Measurements from ENCODE around the gene CD2AP.
"Not testable (repeated sequence)": the region's sequence is repeated elsewhere in the genome, so short reads cannot be mapped to it uniquely, and the experiment has no call there.

The CD2AP gene

DNA sequence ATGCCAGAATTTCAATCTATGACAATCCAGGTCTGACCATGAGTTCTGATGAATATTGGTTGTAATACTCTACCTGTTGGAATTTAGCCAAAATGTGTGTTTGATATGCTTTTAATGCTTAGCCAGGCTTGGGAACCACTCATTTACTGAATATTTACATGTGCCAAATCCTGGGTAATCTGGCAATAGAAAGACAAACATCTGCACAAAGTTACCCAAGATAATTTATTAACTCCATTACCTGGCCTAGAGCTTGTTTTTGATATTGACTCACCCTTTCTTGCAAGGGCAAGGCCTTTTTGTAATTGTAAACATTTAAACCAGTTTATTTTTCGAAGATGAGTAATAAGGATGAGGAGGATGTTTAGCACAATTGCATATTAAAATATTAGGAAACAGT, 13.5 kb upstream of the CD2AP start:
- DNase-seq (ENCODE audit: low read depth), result no peak

DNA sequence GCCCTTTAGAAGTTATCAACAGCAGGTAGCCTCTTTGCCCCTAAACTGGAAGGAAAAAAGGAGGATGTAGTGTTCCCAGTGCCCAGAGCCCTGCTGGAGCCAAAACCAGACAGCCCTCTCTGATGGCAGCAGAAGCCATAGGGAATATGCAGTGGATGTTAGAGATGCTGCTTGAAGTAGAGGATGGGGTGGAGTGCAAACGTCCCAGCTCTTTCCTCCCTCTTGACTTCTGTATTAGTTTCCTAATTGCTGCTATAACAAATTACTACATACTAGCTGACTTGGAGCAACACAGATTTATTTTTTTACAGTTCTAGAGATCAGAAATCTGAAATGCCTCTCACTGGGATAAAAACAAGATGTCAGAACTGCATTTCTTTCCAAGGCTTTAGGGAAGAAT, 12.5 kb upstream of the CD2AP start:
- no peak for DNase-seq (ENCODE audit: low read depth)

DNA sequence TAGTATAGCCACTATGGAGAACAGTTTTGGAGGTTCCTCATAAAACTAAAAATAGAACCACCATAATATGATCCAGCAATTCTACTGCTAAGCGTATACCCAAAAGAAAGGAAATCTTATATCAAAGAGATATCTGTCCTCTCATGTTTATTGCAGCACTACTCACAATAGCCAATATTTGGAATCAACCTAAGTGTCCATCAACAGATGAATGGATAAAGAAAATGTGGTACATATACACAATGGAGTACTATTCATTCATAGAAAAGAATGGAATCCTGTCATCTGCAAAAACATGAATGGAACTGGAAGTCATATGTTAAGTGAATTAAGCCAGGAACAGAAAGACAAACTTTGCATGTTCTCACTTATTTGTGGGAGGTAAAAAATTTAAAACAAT, 5.7 kb upstream of the CD2AP start:
- DNase-seq (ENCODE audit: low read depth), result no peak

DNA sequence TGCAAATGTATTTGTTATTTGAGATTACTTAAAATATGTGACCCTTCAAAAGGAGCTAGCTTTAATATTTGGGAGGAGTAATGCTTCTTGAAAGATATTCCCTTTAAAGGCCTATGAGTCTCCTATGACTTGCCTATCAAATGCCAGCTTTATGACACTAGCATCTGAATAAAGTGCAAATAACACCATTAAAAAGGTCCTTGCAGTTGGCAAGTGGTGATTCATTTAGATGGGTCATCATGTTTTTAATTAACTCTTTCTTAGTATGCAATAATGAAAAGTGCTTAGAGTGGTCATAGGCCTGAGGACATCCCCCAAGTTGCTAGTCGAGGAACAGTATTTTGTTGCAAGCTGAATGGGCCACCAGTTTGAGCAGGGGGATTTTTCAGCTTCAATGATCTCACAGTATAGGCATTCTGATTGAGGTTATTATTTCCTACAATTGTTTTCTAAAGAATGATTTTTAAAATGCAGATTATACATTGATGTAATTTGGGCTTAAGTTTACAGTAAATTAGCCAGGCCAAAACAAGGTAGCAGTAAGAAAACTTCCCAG, 3.7 kb upstream of the CD2AP start:
- DNase-seq (ENCODE audit: low read depth), result no peak

DNA sequence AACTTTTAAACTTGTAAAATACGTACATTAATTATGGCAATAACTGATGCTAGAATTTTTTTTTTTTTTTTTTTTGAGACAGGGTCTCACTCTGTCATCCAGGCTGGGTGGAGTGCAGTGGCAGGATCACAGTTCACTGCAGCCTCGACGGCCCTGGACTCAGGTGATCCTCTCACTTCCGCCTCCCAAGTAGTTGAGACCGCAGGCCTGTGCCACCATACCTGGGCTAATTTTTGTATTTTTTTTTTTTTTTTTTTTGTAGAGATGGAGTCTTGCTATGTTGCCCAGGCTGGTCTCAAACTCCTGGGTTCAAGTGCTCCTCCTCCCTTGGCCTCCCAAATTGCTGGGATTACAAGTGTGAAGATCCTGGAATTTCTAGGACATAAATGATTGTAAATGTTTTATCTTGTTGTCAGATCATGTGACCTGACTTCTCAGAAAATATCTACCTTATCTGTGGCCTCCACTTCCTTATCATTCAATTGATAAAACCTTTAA, 2.2 kb upstream of the CD2AP start:
- DNase-seq (ENCODE audit: low read depth), result no peak

DNA sequence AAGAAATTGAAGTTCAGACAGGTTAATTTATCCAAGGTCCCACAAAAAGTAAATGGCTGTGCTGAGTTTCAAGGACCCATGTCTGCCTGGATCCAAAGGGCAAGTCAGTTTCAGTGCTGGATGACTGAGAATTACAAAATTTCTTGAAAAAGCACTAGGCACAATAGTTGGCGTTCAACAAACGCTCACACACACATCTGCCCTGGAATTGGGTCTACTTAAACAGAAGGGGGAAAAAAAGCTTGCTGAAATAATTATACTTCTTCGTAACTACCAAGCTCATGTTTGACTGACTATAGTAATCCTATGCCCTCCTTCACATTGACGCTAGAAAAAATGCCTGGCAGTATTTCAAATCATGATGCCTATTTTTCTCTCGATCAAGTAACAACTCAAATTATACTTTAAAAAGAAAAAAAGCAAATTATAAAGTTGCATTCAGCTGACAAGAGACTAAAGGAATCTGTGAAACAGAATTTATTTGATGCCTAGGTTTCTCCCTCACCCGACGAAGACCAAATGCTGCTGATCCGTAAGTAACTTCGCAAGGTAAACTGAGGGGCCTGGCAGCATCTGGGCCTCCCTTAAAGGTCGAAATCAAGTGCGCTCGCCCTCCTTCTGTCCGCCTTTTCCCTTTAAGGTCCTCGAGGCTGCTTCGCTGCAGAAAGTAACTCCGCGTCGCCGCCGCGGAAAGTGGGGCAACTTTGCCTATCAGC, 650 bp upstream of the CD2AP start:
- DNase-seq (ENCODE audit: low read depth), result no peak

DNA sequence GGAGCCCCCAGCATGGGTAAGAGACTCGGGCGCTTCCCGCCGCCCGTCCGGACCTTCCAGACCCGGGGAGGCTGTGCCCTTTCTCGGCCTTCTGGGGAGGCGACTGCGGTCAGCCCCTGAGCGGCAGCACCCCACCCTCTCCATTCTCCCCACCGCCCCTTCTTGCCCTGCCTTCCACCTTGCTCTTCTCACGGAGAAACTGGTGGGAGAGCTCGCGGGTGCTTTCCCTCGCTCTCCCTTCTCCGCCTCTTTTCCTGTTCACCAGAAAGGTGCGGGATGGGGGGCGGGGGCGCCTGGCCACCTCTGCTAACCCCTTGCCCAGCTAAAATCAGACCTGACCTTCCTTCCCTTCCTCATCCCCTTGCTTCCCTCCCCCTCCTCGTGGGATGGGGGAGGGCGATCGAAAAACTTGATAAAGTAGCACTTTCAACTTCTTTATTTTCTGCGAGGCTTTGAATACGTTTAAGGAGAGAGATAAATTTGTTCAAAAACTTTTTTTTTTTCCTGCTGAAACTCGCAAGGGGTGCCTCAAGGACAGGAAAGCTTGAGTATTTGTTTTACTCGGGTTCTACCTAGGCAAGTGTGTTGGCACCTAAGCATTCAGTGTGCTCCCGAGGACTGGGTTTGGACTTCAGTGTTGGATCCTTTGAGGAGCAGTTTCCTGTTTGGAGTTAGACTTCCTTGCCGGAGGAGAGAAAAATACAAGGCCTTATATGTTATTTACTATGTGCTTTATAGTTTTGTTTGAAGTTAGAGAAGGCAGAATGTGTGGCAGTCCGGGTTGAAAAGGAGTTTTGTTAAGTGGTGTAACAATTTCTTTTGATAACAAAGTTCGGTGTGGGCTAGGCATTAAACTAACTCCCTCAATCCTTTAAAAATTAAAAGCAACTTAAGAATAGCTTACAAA, 897 bp downstream of the CD2AP start:
- DNase-seq (ENCODE audit: low read depth), result no peak

DNA sequence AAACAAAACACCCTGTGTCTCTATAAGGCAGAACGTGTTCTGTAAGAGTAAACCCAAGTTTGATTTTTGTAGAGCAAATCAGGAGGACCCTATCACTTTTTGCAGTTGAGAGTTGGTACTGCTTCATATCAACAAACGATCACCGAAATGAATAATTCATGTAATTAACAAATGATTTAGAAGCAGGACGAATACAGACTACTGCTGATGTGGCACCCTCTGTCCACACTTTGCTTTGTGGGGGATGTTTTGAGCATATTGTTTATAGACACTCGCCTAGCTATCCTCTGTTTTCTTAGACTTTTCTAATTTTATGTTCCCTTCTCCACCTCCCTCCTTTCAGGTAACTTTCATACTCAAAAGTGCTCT, 1.5 kb downstream of the CD2AP start:
- no peak for DNase-seq (ENCODE audit: low read depth)

DNA sequence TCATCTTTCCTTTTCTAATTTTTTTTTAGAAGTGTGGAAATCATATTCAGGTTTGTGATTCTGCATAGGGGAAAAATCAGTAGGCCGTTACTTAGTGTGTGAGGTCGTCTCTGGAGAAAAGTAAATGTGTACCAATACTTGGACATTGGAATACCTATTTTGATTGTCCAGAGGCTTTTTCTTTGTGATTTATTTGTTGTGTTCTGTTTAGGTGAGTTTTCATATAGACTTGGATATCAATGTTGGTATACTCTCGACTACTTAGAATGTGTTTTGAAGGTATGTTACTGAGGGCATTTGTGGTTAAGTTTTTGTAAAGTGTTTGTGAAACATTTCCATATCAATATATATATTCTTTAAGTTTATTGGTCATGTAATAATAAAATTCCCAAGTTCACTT, 2.3 kb downstream of the CD2AP start:
- no peak for DNase-seq (ENCODE audit: low read depth)

DNA sequence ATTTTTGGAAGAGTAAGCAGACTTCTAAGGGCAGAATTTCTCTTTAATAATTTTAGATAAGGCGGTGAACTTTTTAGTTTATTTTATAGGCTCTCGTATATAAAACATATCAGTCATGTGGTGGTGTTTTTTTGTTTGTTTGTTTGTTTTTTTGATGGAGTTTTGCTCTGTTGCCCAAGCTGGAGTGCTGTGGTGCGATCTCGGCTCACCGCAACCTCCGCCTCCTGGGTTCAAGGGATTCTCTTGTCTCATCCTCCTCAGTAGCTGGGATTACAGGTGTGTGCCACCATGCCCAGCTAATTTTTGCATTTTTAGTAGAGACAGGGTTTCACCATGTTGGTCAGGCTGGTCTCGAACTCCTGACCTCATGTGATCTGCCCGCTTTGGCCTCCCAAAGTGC, 3.6 kb downstream of the CD2AP start:
- DNase-seq (ENCODE audit: low read depth), result not testable (repeated sequence)

DNA sequence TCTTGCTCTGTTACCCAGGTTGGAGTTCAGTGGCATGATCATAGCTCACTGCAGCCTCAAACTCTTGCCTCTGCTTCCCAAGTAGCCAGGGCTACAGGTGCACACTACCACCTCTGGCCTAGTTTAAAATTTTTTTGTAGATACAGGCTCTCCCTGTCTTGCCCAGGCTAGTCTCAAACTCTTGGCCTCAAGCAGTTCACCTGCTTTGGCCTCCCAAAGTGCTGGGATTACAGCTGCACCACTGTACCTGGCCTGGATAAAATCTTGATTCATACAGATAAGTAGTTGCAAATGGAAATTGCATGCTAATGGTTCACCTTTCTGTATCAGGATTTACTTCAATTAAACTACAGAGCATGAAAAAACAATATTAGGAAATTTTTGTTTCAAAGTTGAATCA, 4.2 kb downstream of the CD2AP start:
- no peak for DNase-seq (ENCODE audit: low read depth)

DNA sequence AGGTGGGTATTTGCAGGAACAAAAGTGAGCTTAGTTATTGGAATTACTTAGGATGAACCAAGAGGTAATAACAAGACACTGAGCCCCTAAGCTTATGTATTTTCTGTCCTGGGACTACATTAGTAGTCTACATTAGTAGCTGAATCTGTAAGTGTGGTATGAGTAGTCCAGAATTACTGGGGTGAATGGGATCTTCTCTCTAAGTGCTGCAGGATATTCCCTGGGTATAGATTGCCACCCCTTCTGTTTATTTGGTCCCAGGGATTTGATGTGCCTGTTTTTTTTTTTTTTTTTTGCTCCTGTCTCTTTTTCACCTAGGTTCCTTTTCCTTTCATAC, 5.9 kb downstream of the CD2AP start:
- no peak for DNase-seq (ENCODE audit: low read depth)

DNA sequence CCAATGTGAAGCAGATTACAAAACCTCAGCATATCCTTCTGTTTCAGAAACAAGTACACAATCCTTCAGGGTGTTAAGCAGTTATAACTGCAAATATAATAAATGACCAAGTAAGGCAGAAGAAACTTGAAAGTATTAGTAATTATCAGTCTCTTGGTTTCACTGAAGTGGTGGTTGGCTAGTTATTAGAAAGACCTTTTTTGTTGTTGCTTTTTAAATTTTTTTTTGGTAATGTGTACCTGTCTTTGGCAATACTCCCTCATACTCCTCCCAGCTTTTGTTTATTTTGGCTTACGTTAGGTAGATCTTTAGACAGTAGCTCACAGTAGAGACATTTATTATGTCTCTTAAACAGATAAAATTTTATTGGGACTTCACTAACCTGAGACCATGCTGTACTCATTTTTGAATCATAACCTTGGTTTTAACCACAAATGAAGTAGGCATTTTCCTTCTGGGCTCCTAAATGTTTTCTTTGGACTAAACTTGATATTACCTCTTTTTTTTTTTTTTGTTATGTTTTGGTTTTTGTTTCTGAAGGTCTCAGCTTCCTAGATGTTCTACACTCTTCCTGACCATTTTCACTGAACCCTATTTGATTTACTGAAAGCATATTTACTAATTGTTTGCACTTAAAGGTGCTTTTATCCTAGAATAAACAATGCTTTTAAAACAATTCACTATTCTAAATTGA, 6.4 kb downstream of the CD2AP start:
- peak; percentile 31 for DNase-seq (ENCODE audit: low read depth)

DNA sequence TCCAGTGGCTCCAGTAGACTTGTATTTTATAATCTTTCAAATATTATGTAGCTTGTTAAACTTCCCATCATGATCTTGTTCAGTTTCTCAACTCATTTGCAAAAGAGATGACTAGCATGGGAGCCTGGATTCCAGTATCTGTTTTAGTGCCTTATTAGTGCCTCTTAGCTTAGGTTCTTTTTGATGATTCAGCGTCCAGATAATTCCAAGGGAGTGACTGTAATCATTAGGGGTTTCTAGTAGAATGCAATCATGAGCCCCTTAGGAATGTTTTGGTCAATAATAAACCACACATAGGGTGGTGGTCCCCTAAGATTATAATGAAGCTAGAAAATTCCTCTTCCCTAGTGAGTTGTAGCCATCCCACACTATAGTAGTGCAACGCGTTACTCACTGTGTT, 7.0 kb downstream of the CD2AP start:
- DNase-seq (ENCODE audit: low read depth), result peak; percentile 87

DNA sequence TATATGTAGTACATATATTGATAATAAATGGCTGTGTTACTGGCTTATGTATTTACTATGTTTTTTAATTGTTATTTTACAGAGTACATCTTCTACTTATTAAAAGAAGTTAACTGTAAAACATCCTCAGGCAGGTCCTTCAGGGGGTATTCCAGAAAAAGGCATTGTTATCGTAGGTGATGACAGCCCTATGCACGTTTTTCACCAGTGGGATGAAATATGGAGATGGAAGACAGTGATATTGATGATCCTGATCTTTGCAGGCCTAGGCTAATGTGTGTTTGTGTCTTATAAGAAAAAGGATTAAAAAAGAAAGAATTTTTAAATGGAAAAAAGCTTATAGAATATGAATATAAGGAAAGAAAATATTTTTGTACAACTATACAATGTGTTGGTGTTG, 7.5 kb downstream of the CD2AP start:
- DNase-seq (ENCODE audit: low read depth), result no peak

DNA sequence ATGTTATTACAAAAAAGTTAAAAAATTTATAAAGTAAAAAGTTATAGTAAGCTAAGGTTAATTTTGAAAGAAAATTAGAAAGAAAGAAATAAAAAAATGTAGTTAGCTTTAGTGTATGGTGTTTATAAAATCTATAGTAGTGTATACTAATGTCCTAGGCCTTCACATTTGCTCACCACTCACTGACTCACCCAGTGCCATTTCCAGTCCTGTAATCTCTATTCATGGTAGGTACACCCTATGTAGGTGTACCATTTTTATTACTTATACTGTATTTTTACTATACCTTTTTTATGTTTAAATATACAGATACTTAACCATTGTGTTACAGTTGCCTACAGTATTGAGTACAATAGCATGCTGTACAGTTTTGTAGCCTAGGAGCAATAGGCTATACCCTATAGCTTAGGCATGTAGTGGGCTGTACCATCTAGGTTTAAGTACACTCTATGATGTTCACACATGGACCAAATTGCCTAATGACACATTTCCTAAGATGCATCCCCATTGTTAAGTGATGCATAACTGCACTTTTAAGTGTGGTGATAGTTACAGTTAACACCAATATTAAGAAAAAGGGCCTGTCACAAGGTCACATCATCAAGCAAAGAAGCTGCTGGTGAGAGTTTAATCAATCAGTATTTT, 8.0 kb downstream of the CD2AP start:
- DNase-seq (ENCODE audit: low read depth), result no peak

DNA sequence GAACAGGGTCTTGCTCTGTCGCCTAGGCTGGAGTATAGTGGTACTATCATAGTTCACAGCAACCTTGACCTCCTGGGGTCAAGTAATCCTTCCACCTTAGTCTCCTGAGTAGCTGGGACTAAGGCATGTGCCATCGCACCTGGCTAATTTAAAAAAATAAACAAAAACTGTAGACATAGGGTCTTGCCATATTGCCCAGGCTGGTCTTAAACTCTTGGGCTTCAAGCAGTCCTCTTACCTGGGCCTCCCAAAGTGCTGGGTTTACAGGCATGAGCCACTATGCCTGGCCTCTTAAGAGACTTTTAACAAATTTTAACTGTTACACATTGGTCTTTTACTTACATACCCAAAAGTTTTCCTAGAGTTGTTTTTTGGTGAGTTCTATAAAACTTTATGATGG, 12.4 kb downstream of the CD2AP start:
- no peak for DNase-seq (ENCODE audit: low read depth)

DNA sequence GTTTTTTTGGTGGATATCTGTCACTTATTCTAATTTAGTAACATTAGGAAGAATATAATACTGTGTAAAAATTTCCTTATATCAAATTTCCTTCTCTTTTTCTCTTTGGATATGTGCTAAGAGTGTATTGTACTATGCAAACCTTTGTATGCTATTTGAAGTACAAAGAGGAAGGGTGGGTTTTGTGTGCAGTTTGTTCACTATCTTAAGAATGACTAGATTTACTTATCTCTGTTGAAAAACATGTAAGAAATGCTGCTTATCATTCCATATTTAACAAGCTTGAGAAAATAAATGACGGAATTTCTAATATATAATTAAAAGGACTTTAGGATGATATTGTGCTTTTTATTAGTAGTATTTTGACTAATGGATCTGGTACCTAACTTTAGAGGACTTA, 13.1 kb downstream of the CD2AP start:
- no peak for DNase-seq (ENCODE audit: low read depth)

DNA sequence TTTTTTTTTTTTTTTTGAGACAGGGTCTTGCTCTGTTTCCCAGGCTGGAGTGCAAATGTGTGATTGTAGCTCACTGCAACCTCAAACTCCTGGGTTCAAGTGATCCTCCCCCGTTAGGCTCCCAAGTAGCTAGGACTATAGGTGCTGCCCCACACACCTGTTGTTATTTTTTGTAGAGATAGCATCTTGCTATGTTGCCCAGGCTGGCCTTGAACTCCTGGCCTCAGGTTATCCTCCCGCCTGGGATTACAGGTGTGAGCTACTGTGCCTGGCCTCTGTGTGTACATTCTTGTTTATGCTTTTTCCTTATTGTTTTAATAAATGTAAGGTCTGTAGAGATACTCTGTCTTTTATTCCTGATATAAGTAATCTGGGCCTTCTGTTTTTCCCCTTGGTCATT, 14.8 kb downstream of the CD2AP start:
- DNase-seq (ENCODE audit: low read depth), result no peak

DNA sequence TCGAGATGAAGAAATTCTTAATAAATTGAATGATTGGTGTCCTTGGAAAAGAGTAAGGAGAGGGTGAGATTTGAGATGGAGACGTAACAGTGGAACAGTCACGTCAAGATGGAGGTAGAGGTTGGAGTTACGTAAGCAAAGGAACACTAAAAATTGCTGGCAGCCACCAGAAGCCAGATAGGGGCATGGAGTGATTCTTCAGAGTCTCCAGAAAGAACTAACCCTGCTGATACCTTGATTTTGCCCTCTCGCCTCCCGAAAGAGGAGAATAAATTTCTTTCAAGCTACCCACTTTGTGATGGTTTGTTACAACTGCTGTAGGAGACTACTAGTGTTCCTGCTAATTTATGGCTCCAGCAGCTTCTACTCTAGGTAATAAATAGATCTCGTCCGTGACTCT, 17.6 kb downstream of the CD2AP start:
- DNase-seq (ENCODE audit: low read depth), result no peak

DNA sequence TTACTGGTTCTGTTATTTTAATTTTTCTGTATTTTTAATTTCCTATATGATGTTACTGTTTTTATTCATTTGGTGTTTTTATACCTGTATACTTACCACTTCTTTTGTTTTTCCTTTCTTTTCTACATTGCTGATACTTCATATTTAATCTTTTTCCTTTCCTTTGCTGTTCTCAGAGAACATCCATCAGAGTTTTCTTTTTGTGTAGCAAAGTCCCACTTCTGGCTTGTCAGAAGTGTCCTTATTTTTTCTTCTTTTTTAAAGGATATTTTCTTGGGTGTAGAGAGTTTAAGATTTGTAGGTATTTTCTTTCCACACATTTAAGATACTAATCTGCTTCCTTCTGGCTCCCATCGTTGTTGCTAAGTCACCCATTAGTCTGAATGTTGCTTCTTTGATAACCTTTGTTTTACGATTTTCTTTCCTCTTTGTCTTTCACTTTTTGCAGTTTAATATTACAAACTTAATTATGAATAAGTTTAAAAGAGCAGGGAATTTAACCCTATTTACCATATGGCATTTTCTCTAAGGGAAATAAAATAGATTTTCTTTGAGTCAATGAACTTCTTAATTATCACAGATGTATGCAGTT, 18.5 kb downstream of the CD2AP start:
- no peak for DNase-seq (ENCODE audit: low read depth)

Measured in HS-5 (cell line).